ENCODE results near the gene YDJC. TPM values are rescaled to one million over a fixed set of nuclear protein-coding genes. Genes with fewer than 3 reads are reported as not detected.
"Not testable (repeated sequence)": the region's sequence is repeated elsewhere in the genome, so short reads cannot be mapped to it uniquely, and the experiment has no call there.

YDJC gene
- total and polyA plus RNA-seq, 2 of the 8 experiments (the other 6 are each of a cell fraction or from before 2014, with no cell fraction given) = 36.7 to 45.2 TPM

GRCh38 chr22:21580623-21581007, 49.2 kb downstream of the YDJC start:
- not testable (repeated sequence) for H3K4me1 ChIP-seq (replicated peaks in 1 of 4; ENCODE audit: control insufficient read depth in 3 of 4, insufficient read depth in 4 of 4, low read length in 3 of 4); FAIRE-seq

More at GRCh38 chr22:21580623-21581007, 49.2 kb downstream of the YDJC start:
- H3K9me3 ChIP-seq (ENCODE audit: insufficient read depth in 2 of 2, low read depth in 1 of 2, low read length in 1 of 2); H4K5ac ChIP-seq (ENCODE audit: insufficient read length, low read depth, low read length); H2BK5ac ChIP-seq (ENCODE audit: low read depth, low read length); H3K18ac ChIP-seq (ENCODE audit: extremely low read depth, low read length); H3K36me3 ChIP-seq (ENCODE audit: control insufficient read depth in 2 of 4, insufficient read depth in 4 of 4, low read length in 3 of 4); H3K79me1 ChIP-seq (ENCODE audit: low read depth, low read length); H2AFZ ChIP-seq (ENCODE audit: low read length); H3K23me2 ChIP-seq (ENCODE audit: low read depth, low read length); H3K4ac ChIP-seq (replicated peaks; ENCODE audit: insufficient read length, low read depth, low read length); H2BK120ac ChIP-seq (replicated peaks; ENCODE audit: low read depth, low read length); DNase-seq (ENCODE audit: low read depth in 1 of 2, low spot score in 2 of 2); H2BK20ac ChIP-seq (ENCODE audit: low read length); H2BK15ac ChIP-seq (ENCODE audit: low read length); H3K27ac ChIP-seq (ENCODE audit: low read depth, low read length); H3K9ac ChIP-seq (replicated peaks in 1 of 4; ENCODE audit: extremely low read depth in 1 of 4, low read depth in 3 of 4, low read length in 3 of 4); H3K4me3 ChIP-seq (ENCODE audit: extremely low read depth in 1 of 4, insufficient read depth in 2 of 4, low read depth in 3 of 4, low read length in 4 of 4); H4K91ac ChIP-seq (replicated peaks; ENCODE audit: insufficient read length, low read length); H3K23ac ChIP-seq (ENCODE audit: insufficient read length); H2BK12ac ChIP-seq (ENCODE audit: low read depth, low read length); H3K27me3 ChIP-seq (replicated peaks in 1 of 4; ENCODE audit: control insufficient read depth in 3 of 4, extremely low read depth in 1 of 4, insufficient read depth in 3 of 4, low read length in 3 of 4); H4K8ac ChIP-seq (ENCODE audit: extremely low read depth, insufficient read depth, low read length); H3K4me2 ChIP-seq (ENCODE audit: insufficient read depth in 1 of 2, low read depth in 2 of 2, low read length in 2 of 2); H2AK5ac ChIP-seq (ENCODE audit: low read depth, low read length); H3K14ac ChIP-seq (ENCODE audit: insufficient read length); CTCF ChIA-PET (ENCODE audit: partially characterized antibody); H3K56ac ChIP-seq (replicated peaks; ENCODE audit: insufficient read length, low read depth, low read length): not testable (repeated sequence)
- H4K20me1 ChIP-seq (replicated peaks in 1 of 2; ENCODE audit: control insufficient read depth in 1 of 2, insufficient read depth in 2 of 2, low read length in 2 of 2) = peaks cover 36% of the 10 kb centered on the region in 2 experiments
- POLR2A ChIA-PET (ENCODE audit: partially characterized antibody) = interaction anchor here (1.0 kb wide), 1 partner anchor 26 kb away, joined by 3 read pairs; no protein-coding TSS in a partner anchor
- peaks cover 52 to 96% of the 10 kb centered on the region in 2 experiments for H3K79me2 ChIP-seq (ENCODE audit: control insufficient read depth in 1 of 2, insufficient read depth in 2 of 2, low read length in 2 of 2)
- WGBS, 2 experiments (ENCODE audit: extremely low coverage in 1 of 2, insufficient coverage in 1 of 2, insufficient read length in 1 of 2, insufficient replicate concordance in 2 of 2, low coverage in 1 of 2, low lambda C conversion rate in 2 of 2, missing lambda C conversion rate in 1 of 2) = 93% methylated on average over 9 of the region's 9 CpGs; no CpG with 5 or more reads in 1 of the 2 experiments

Measured in H1 (cell line).